ENCODE measurements around the gene DPH1. TPM values are rescaled to one million over a fixed set of nuclear protein-coding genes. Genes with fewer than 3 reads are reported as not detected.

Gene DPH1
- total and polyA plus RNA-seq, 2 of the 4 experiments (the other 2 are of a cell fraction): 24.4 to 49.9 TPM

- no TSS peak for BruUV-seq (replicated peaks)
- peak within 1 kb of the TSS; percentile 99 for H2AK9ac ChIP-seq (replicated peaks; ENCODE audit: low read depth, low read length, poor library complexity)
- ChIA-PET POLR2A (ENCODE audit: unreplicated experiment) (interaction anchor here (0.6 to 1.3 kb wide), 4 partner anchors 167 to 567 kb away, joined by 3 to 17 read pairs (median 4); partner anchors contain the start of gene SRR), CTCF (interaction anchor here (0.6 to 6.3 kb wide), 15 partner anchors 12 to 390 kb away, joined by 3 to 57 read pairs (median 4); partner anchors contain the start of gene TSR1)
- dilution Hi-C loops (cut with HindIII; ENCODE audit: low sequenced_read_pairs, unreplicated experiment) (no loop called here), intact Hi-C loops (cut with micrococcal nuclease) (loop anchor here (1.0 to 5.0 kb wide), 4 partner anchors 190 to 298 kb away; partner anchors contain the start of genes SGSM2 and TSR1), in situ Hi-C loops (cut with MboI; ENCODE audit: low sequenced_read_pairs) (no loop called here)
- H2AFZ ChIP-seq (replicated peaks; ENCODE audit: low read length, poor library complexity): peak within 1 kb of the TSS; percentile 89
- H3K23ac ChIP-seq (ENCODE audit: low read depth, low read length): peak within 1 kb of the TSS; percentile 75; the same call in 1 of the 2 replicates
- H2AK5ac ChIP-seq (ENCODE audit: low read depth, low read length): no peak within 1 kb of the TSS; the same call in none of the 2 replicates
- TF ChIP-seq SMC3 (IDR thresholded peaks at IDR 0.05; ENCODE audit: low read depth, low read length): peak; percentile 68
- 0 out of 2 replicates have a peak, but pooled peaks have one; percentile 8 for TF ChIP-seq FOS (IDR thresholded peaks at IDR 0.05; ENCODE audit: low read depth, low read length)
- no peak for TF ChIP-seq NFE2L2 (IDR thresholded peaks at IDR 0.05; ENCODE audit: low read depth, low read length)
- no peak for TF ChIP-seq CHD1 (IDR thresholded peaks at IDR 0.05; ENCODE audit: low read depth, low read length)
- TF ChIP-seq MAFK (IDR thresholded peaks at IDR 0.05; ENCODE audit: low read depth, low read length): no peak
- no peak for TF ChIP-seq CEBPB (IDR thresholded peaks at IDR 0.05; ENCODE audit: low read depth, low read length)
- TF ChIP-seq MXI1 (IDR thresholded peaks at IDR 0.05; ENCODE audit: borderline replicate concordance, low read depth, low read length): peak; percentile 77; the same call in 1 of the 2 replicates
- peak; percentile 98 for TF ChIP-seq POLR2A (IDR thresholded peaks at IDR 0.05; ENCODE audit: low read depth, low read length)
- peak; percentile 89 for TF ChIP-seq RAD21 (IDR thresholded peaks at IDR 0.05; ENCODE audit: low read length)
- TF ChIP-seq CTCF (conservative IDR thresholded peaks at IDR 0.05; ENCODE audit: low read depth, low read length): peak; percentile 93
- TF ChIP-seq ELK1 (IDR thresholded peaks at IDR 0.05; ENCODE audit: borderline replicate concordance, low read depth, low read length): no peak
- TF ChIP-seq MAZ (IDR thresholded peaks at IDR 0.05; ENCODE audit: borderline replicate concordance, low read depth, low read length): peak; percentile 54; the same call in 1 of the 2 replicates
- H4K8ac ChIP-seq (ENCODE audit: low read depth in 2 of 2, low read length in 2 of 2): peak within 1 kb of the TSS in 1 of 2 experiments; percentile 35; a peak in 1 of 4 replicates
- no peaks in the 10 kb centered on the region for H3K27me3 ChIP-seq (ENCODE audit: control insufficient read depth, insufficient read depth, low read length)
- WGBS, 2 experiments (ENCODE audit: extremely low coverage in 2 of 2, insufficient read length in 1 of 2): 0% methylated on average over 29 of the region's 72 CpGs; no CpG with 5 or more reads in 1 of the 2 experiments
- H3K27ac ChIP-seq (ENCODE audit: insufficient read depth, low read length): peak within 1 kb of the TSS; percentile 98
- peak within 1 kb of the TSS; percentile 48 for H2BK120ac ChIP-seq (ENCODE audit: low read depth, low read length)
- ATAC-seq (ENCODE audit: low read depth) (peak; percentile 51), DNase-seq (peak; percentile 73)
- H3K36me3 ChIP-seq (ENCODE audit: control insufficient read depth, insufficient read depth, low read length): peaks cover 26% of the 10 kb centered on the region
- peak within 1 kb of the TSS; percentile 41; the same call in 1 of the 2 replicates for H3K56ac ChIP-seq (ENCODE audit: extremely low read depth, insufficient read depth, low read length)
- no peaks in the 10 kb centered on the region for H3K9me1 ChIP-seq (ENCODE audit: insufficient read depth, low read length)
- H3K4ac ChIP-seq (ENCODE audit: low read depth, low read length): peak within 1 kb of the TSS; percentile 73
- peak within 1 kb of the TSS; percentile 68 for H3K14ac ChIP-seq (replicated peaks; ENCODE audit: low read depth, low read length)
- H3K9ac ChIP-seq (ENCODE audit: low read depth, low read length): peak within 1 kb of the TSS; percentile 96
- H3K18ac ChIP-seq (ENCODE audit: low read depth, low read length): peak within 1 kb of the TSS; percentile 2; the same call in 1 of the 2 replicates
- peaks cover 0 to 20% of the 10 kb centered on the region in 2 experiments; a peak in 1 of 4 replicates for H3K79me1 ChIP-seq (ENCODE audit: low read depth in 1 of 2, low read length in 2 of 2)
- peak within 1 kb of the TSS; percentile 95 for H2BK5ac ChIP-seq (ENCODE audit: low read depth, low read length, poor library complexity, severe bottlenecking)
- no peaks in the 10 kb centered on the region for H3K9me3 ChIP-seq (ENCODE audit: control insufficient read depth, insufficient read depth, low read length)
- H3K4me2 ChIP-seq (ENCODE audit: low read depth, low read length): peak within 1 kb of the TSS; percentile 78
- H2BK20ac ChIP-seq (ENCODE audit: low read depth, low read length): no peak within 1 kb of the TSS
- H4K20me1 ChIP-seq (ENCODE audit: insufficient read depth, low read length): peaks cover 30% of the 10 kb centered on the region
- H3K4me3 ChIP-seq (ENCODE audit: insufficient read depth, low read depth, low read length): peak within 1 kb of the TSS; percentile 75
- H4K5ac ChIP-seq (ENCODE audit: low read depth, low read length): no peak within 1 kb of the TSS
- H2BK15ac ChIP-seq (ENCODE audit: low read depth, low read length): 0 out of 3 replicates have a peak within 1 kb of the TSS, but pooled peaks have one; percentile 54
- peak within 1 kb of the TSS; percentile 55 for H4K91ac ChIP-seq (ENCODE audit: insufficient read depth, low read depth, low read length)
- H3K4me1 ChIP-seq (ENCODE audit: control insufficient read depth, insufficient read depth, low read length): peaks cover 18% of the 10 kb centered on the region
These were observed 24.7 kb downstream of the DPH1 start, which contains the start of gene HIC1 for GRCh38 chr17:2054512-2055291. Gene HIC1, plus strand, starts transcription at chr17:2055103. Its CDS starts 1,588 bp downstream, at chr17:2056691.
